Measurements from ENCODE around the gene RNF166. TPM values are rescaled to one million over a fixed set of nuclear protein-coding genes. Genes with fewer than 3 reads are reported as not detected.

Gene RNF166
- total and polyA plus RNA-seq, 11 donors: 9.3 to 28.5 (median 15.4) TPM

- Histone ChIP-seq H3K4me1 (peaks cover 0 to 5% (median 0%) of the 10 kb centered on the region in 12 donors), H3K4me3 (no peak overlapping the region), H3K9me3 (no peaks in the 10 kb centered on the region), H3K36me3 (peaks cover 0 to 97% (median 75%) of the 10 kb centered on the region in 9 donors), H3K27me3 (no peaks in the 10 kb centered on the region), H3K27ac (no peak overlapping the region)
- DNase-seq (no peak), ATAC-seq (no peak)
- 85 to 90% (median 89%) methylated on average over 6 to 8 of the region's 8 CpGs; no CpG with 5 or more reads in 1 of the 4 donors for WGBS, 4 donors
- intact Hi-C loops (cut with DNase I): no loop called here
- no peak for TF ChIP-seq POLR2A (IDR thresholded peaks at IDR 0.05)
- no peak for TF ChIP-seq CTCF (IDR thresholded peaks at IDR 0.05)
These were observed 17.3 kb upstream of the RNF166 start for GRCh38 chr16:88723507-88723887.

GRCh38 chr16:88722784-88723506 is 16.7 kb upstream of the RNF166 start:
- DNase-seq (no peak), ATAC-seq (no peak)
- Histone ChIP-seq H3K27me3 (no peaks in the 10 kb centered on the region), H3K36me3 (peaks cover 0 to 100% (median 80%) of the 10 kb centered on the region in 9 donors), H3K9me3 (no peaks in the 10 kb centered on the region), H3K27ac (no peak overlapping the region), H3K4me3 (no peak overlapping the region), H3K4me1 (peaks cover 0 to 5% (median 0%) of the 10 kb centered on the region in 12 donors)
- no peak for TF ChIP-seq CTCF (IDR thresholded peaks at IDR 0.05)
- TF ChIP-seq POLR2A (IDR thresholded peaks at IDR 0.05): no peak
- intact Hi-C loops (cut with DNase I): no loop called here
- WGBS, 4 donors: 90 to 97% (median 95%) methylated on average over 25 to 39 of the region's 39 CpGs

GRCh38 chr16:88721815-88722755 is 15.9 kb upstream of the RNF166 start:
- WGBS, 4 donors: 92 to 97% (median 96%) methylated on average over 25 to 61 of the region's 61 CpGs
- intact Hi-C loops (cut with DNase I): no loop called here

More at GRCh38 chr16:88721815-88722755, 15.9 kb upstream of the RNF166 start:
- H3K4me3 ChIP-seq: no peak overlapping the region
- ATAC-seq (no peak), DNase-seq (no peak)
- TF ChIP-seq CTCF (IDR thresholded peaks at IDR 0.05) (no peak), POLR2A (IDR thresholded peaks at IDR 0.05) (no peak)
- no peaks in the 10 kb centered on the region for H3K9me3 ChIP-seq
- no peaks in the 10 kb centered on the region for H3K4me1 ChIP-seq
- peaks cover 0 to 100% (median 87%) of the 10 kb centered on the region in 9 donors for H3K36me3 ChIP-seq
- no peaks in the 10 kb centered on the region for H3K27me3 ChIP-seq
- no peak overlapping the region for H3K27ac ChIP-seq
